GM10248 (cell line): ENCODE data around the gene THSD7A.

Experiments
- CTCF ChIA-PET: fragments of 300-600 bp; sonication (Branson Sonifier 250); formaldehyde crosslinking; extraction: SDS; loops from one replicate; lab custom pipeline; 2021; ENCODE audit warnings: antibody characterized with exemption; lab: Yijun Ruan, JAX
- POLR2A ChIA-PET: fragments of 350-650 bp; sonication (Branson Sonifier 250); formaldehyde crosslinking; extraction: SDS; loops from one replicate; lab custom pipeline; 2020; ENCODE audit warnings: antibody characterized with exemption; lab: Yijun Ruan, JAX
- DNase-seq: peaks from one replicate; pipeline ENCODE4 v3.0.0; 2012; ENCODE audit errors: extremely low spot score
- TF ChIP-seq, protein P1 (sequence below): IDR thresholded peaks from 2 replicates; pipeline ENCODE4 v1.5.1; 2012; ENCODE audit warnings: mild to moderate bottlenecking, low read depth; ENCODE audit errors: extremely low read depth, missing control alignments, control extremely low read depth

THSD7A gene

GRCh38 chr7:11650500-11650899 is 181.5 kb downstream of the THSD7A start:
- POLR2A ChIA-PET: no interaction called here
- DNase-seq: no peak
- TF ChIP-seq, protein P1, sequence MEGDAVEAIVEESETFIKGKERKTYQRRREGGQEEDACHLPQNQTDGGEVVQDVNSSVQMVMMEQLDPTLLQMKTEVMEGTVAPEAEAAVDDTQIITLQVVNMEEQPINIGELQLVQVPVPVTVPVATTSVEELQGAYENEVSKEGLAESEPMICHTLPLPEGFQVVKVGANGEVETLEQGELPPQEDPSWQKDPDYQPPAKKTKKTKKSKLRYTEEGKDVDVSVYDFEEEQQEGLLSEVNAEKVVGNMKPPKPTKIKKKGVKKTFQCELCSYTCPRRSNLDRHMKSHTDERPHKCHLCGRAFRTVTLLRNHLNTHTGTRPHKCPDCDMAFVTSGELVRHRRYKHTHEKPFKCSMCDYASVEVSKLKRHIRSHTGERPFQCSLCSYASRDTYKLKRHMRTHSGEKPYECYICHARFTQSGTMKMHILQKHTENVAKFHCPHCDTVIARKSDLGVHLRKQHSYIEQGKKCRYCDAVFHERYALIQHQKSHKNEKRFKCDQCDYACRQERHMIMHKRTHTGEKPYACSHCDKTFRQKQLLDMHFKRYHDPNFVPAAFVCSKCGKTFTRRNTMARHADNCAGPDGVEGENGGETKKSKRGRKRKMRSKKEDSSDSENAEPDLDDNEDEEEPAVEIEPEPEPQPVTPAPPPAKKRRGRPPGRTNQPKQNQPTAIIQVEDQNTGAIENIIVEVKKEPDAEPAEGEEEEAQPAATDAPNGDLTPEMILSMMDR: no peak
- CTCF ChIA-PET: interaction anchor here (1.0 kb wide), 1 partner anchor 75 kb away, joined by 3 read pairs; no protein-coding TSS in a partner anchor

DNA sequence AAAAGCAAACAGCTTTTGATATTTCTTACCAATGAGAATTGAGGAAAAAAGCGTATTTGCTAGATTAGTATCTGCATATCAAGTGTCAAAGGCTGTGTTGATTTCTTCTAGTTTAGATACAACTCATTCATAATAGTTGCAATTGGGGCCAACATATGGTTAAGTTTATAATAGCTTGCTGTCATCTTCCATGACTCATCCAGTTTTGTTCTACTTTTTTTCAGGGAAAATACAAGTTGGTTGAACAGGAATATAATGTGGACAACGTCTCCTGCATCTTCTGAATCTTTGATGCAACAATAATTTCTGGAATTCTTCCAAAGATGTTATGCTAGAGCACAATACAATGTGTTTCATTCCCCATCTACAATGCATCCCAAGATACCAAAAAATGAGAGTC is 182.0 kb downstream of the THSD7A start:
- no peak for DNase-seq
- POLR2A ChIA-PET: no interaction called here
- CTCF ChIA-PET: interaction anchor here (1.0 to 1.1 kb wide), 2 partner anchors 14 to 74 kb away, joined by 3 read pairs; no protein-coding TSS in a partner anchor
- TF ChIP-seq, protein P1: no peak

- ChIA-PET CTCF (interaction anchor here (1.1 kb wide), 1 partner anchor 13 kb away, joined by 3 read pairs; no protein-coding TSS in a partner anchor), POLR2A (no interaction called here)
- DNase-seq: no peak
- TF ChIP-seq, protein P1: no peak
Measured at GRCh38 chr7:11648980-11649379, 183.0 kb downstream of the THSD7A start.

DNA sequence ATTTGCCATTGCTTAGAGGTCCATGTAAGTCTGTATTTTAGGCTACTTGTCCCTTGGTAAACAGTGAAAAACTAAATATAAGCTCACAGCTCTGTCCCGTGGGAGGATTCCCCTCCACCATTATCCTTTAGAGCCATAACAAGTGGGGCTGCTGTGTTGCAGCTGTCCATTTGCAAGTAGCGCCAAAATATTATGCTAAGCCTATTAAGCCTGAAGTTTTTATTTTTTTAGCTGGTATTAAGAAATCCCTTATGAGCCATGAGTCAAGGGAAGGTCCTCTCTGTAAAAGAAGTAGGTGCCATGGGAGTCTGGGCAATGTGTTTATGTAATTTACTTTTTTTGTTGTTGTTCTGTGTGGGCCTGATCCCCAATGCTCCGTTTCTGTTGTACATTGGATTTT is 183.9 kb downstream of the THSD7A start:
- ChIA-PET CTCF (no interaction called here), POLR2A (no interaction called here)
- no peak for DNase-seq
- TF ChIP-seq, protein P1: no peak

DNA sequence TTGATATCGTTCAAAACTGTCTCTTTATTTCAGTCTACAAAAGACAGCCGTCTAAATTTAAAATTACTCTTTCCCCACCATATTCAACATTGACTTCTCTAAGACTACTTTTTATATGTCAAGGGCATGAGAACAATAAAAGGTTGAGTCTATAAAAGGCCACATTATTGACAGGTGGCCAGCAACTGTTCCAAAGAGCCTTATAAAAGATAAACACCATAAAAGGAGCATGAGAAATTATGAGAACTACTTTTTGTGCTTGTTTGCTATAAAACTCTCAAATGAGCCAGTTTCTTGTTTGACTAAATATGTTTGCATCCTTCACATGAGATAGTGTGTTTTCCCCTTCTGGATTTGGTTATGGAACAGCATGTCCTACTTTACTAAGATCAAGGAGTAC is 189.2 kb downstream of the THSD7A start:
- ChIA-PET POLR2A (no interaction called here), CTCF (no interaction called here)
- TF ChIP-seq, protein P1: no peak
- no peak for DNase-seq

- TF ChIP-seq, protein P1: no peak
- POLR2A ChIA-PET: no interaction called here
- no peak for DNase-seq
- CTCF ChIA-PET: no interaction called here
Measured at GRCh38 chr7:11642276-11642675, 189.7 kb downstream of the THSD7A start.
